Measurements from ENCODE around the gene ARMC6. TPM values are rescaled to one million over a fixed set of nuclear protein-coding genes. Genes with fewer than 3 reads are reported as not detected.

Gene ARMC6
- total RNA-seq, 8 experiments from 2014 or later = 23.0 to 44.6 (median 30.3) TPM

GRCh38 chr19:19026299-19026971 lies 7.0 kb upstream of the ARMC6 start:
- ATAC-seq (replicated peaks in 6 of 8) = peak in 5 of 8 experiments; percentile 31 to 87 (median 60)
- in situ Hi-C loops (cut with MboI; ENCODE audit: low pct_unique_long_range_greater_than_20kb in 2 of 9, low sequenced_read_pairs in 9 of 9, unreplicated experiment in 9 of 9) = no loop called here
- H3K27ac ChIP-seq = no peak overlapping the region

GRCh38 chr19:19027228-19027627 lies 6.2 kb upstream of the ARMC6 start:
- 20 to 100% (median 95%) methylated on average over 1 to 4 of the region's 4 CpGs; no CpG with 5 or more reads in 2 of the 10 experiments for WGBS, 10 experiments

More at GRCh38 chr19:19026299-19026971, 7.0 kb upstream of the ARMC6 start:
- Histone ChIP-seq H3K4me1 (replicated peaks in 1 of 2) (peaks cover 0 to 3% of the 10 kb centered on the region in 2 donors), H3K4me3 (no peak overlapping the region)
- WGBS, 10 experiments = 24 to 95% (median 69%) methylated on average over 2 to 7 of the region's 10 CpGs; no CpG with 5 or more reads in 3 of the 10 experiments

DNA sequence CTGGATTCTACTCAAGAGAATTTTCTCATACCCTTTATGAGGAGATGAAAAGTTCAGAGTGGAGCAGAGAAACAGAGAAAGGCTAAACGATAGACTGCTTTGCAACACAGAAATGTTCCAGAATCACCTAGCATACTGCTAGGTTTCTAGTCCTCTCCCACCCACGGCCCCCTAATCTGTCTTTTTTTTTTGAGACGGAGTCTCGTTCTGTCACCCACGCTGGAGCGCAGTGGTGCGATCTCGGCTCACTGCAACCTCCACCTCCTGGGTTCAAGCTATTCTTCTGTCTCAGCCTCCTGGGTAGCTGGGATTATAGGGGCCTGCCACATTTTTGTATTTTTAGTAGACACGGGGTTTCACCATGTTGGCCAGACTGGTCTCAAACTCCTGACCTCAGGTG lies 4.9 kb upstream of the ARMC6 start:
- WGBS, 10 experiments = 92 to 100% (median 96%) methylated on average over 1 to 8 of the region's 9 CpGs; no CpG with 5 or more reads in 2 of the 10 experiments
- in situ Hi-C loops (cut with MboI; ENCODE audit: low pct_unique_long_range_greater_than_20kb in 2 of 9, low sequenced_read_pairs in 9 of 9, unreplicated experiment in 9 of 9) = no loop called here
- peaks cover 5 to 7% of the 10 kb centered on the region in 2 donors for H3K4me1 ChIP-seq (replicated peaks in 1 of 2)
- no peak overlapping the region for H3K27ac ChIP-seq
- no peak overlapping the region for H3K4me3 ChIP-seq
- ATAC-seq (replicated peaks in 6 of 8) = no peak

More at GRCh38 chr19:19027228-19027627, 6.2 kb upstream of the ARMC6 start:
- peaks cover 5 to 7% of the 10 kb centered on the region in 2 donors for H3K4me1 ChIP-seq (replicated peaks in 1 of 2)
- in situ Hi-C loops (cut with MboI; ENCODE audit: low pct_unique_long_range_greater_than_20kb in 2 of 9, low sequenced_read_pairs in 9 of 9, unreplicated experiment in 9 of 9) = no loop called here
- H3K4me3 ChIP-seq = no peak overlapping the region
- no peak for ATAC-seq (replicated peaks in 6 of 8)
- H3K27ac ChIP-seq = no peak overlapping the region

- in situ Hi-C loops (cut with MboI; ENCODE audit: low pct_unique_long_range_greater_than_20kb in 2 of 9, low sequenced_read_pairs in 9 of 9, unreplicated experiment in 9 of 9) = no loop called here
- Histone ChIP-seq H3K27ac (peak overlapping the region in 1 of 2 donors; percentile 98), H3K4me1 (replicated peaks in 1 of 2) (peaks cover 14% of the 10 kb centered on the region in 2 donors), H3K4me3 (peak overlapping the region; percentile 80 to 97 (median 92))
- 35 to 86% (median 60%) methylated on average over 1 to 5 of the region's 5 CpGs; no CpG with 5 or more reads in 1 of the 10 experiments for WGBS, 10 experiments
- ATAC-seq (replicated peaks in 6 of 8) = no peak
Observed at GRCh38 chr19:19031891-19032290, 1.5 kb upstream of the ARMC6 start.

GRCh38 chr19:19032420-19033175 lies 805 bp upstream of the ARMC6 start:
- H3K4me3 ChIP-seq = peak overlapping the region; percentile 80 to 97 (median 92)
- peaks cover 14% of the 10 kb centered on the region in 2 donors for H3K4me1 ChIP-seq (replicated peaks in 1 of 2)
- in situ Hi-C loops (cut with MboI; ENCODE audit: low pct_unique_long_range_greater_than_20kb in 2 of 9, low sequenced_read_pairs in 9 of 9, unreplicated experiment in 9 of 9) = no loop called here
- peak overlapping the region; percentile 98 to 99 for H3K27ac ChIP-seq
- WGBS, 10 experiments = 0 to 17% (median 0%) methylated on average over 1 to 8 of the region's 31 CpGs; no CpG with 5 or more reads in 6 of the 10 experiments
- ATAC-seq (replicated peaks in 6 of 8) = peak; percentile 34 to 80 (median 77)

- in situ Hi-C loops (cut with MboI; ENCODE audit: low pct_unique_long_range_greater_than_20kb in 2 of 9, low sequenced_read_pairs in 9 of 9, unreplicated experiment in 9 of 9) = no loop called here
- WGBS, 10 experiments = 0% methylated on average over 1 of the region's 32 CpGs; no CpG with 5 or more reads in 9 of the 10 experiments
Observed at GRCh38 chr19:19033176-19033425, 302 bp upstream of the ARMC6 start.

GRCh38 chr19:19034204-19034624 lies 811 bp downstream of the ARMC6 start:
- peak overlapping the region; percentile 98 to 99 for H3K27ac ChIP-seq

More at GRCh38 chr19:19033176-19033425, 302 bp upstream of the ARMC6 start:
- Histone ChIP-seq H3K4me1 (replicated peaks in 1 of 2) (peaks cover 14% of the 10 kb centered on the region in 2 donors), H3K27ac (peak overlapping the region; percentile 98 to 99), H3K4me3 (peak overlapping the region; percentile 80 to 97 (median 92))
- no peak for ATAC-seq (replicated peaks in 6 of 8)

DNA sequence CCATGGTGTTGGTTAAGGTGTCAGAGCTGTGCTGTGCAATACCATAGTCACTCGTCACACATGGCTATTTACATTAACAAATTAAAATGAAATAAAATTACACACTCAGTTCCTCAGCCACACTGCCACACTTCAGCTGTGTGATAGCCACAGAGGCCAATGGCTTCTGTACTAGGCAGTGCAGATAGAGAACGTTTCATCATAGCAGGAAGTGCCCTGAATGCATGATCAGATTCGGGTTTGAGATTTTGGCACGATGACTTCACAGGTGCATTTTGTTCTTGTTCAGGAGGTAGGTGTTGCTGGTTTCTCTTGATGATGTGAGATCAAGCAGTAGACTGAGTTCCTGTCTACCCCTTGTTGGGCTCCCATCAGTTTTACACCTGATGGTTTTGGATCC lies 6.5 kb downstream of the ARMC6 start:
- in situ Hi-C loops (cut with MboI; ENCODE audit: low pct_unique_long_range_greater_than_20kb in 2 of 9, low sequenced_read_pairs in 9 of 9, unreplicated experiment in 9 of 9) = no loop called here
- no peak overlapping the region for H3K4me3 ChIP-seq
- WGBS, 10 experiments = 71 to 100% (median 89%) methylated on average over 1 to 4 of the region's 4 CpGs; no CpG with 5 or more reads in 2 of the 10 experiments
- no peak for ATAC-seq (replicated peaks in 6 of 8)
- H3K27ac ChIP-seq = no peak overlapping the region
- peaks cover under 1 to 3% of the 10 kb centered on the region in 2 donors for H3K4me1 ChIP-seq (replicated peaks in 1 of 2)

More at GRCh38 chr19:19034204-19034624, 811 bp downstream of the ARMC6 start:
- WGBS, 10 experiments = 0 to 17% (median 0%) methylated on average over 1 to 6 of the region's 10 CpGs; no CpG with 5 or more reads in 1 of the 10 experiments
- H3K4me1 ChIP-seq (replicated peaks in 1 of 2) = peaks cover 14% of the 10 kb centered on the region in 2 donors
- in situ Hi-C loops (cut with MboI; ENCODE audit: low pct_unique_long_range_greater_than_20kb in 2 of 9, low sequenced_read_pairs in 9 of 9, unreplicated experiment in 9 of 9) = no loop called here
- peak overlapping the region; percentile 80 to 97 (median 92) for H3K4me3 ChIP-seq
- peak; percentile 29 to 57 (median 50) for ATAC-seq (replicated peaks in 6 of 8)

DNA sequence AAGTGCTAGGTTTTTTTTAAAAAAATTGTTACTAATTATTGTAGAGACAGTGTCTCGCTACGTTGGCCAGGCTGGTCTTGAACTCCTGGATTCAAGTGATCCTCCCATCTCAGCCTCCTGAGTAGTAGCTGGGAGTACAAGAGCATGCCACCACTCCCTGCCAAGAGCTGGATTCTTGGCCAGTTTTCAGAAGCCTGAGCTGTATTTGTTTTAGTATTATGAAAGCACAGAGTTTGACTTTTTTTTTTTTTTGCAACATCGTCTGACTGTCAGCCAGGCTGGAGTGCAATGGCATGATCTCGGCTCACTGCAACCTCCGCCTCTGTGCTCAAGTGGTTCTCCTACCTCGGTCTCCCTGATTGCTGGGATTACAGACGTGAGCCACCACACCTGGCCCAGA lies 7.0 kb downstream of the ARMC6 start:
- in situ Hi-C loops (cut with MboI; ENCODE audit: low pct_unique_long_range_greater_than_20kb in 2 of 9, low sequenced_read_pairs in 9 of 9, unreplicated experiment in 9 of 9) = no loop called here
- WGBS, 10 experiments = 30 to 98% (median 95%) methylated on average over 2 to 6 of the region's 7 CpGs; no CpG with 5 or more reads in 2 of the 10 experiments
- peak in 2 of 8 experiments; percentile 42 to 46 for ATAC-seq (replicated peaks in 6 of 8)

DNA sequence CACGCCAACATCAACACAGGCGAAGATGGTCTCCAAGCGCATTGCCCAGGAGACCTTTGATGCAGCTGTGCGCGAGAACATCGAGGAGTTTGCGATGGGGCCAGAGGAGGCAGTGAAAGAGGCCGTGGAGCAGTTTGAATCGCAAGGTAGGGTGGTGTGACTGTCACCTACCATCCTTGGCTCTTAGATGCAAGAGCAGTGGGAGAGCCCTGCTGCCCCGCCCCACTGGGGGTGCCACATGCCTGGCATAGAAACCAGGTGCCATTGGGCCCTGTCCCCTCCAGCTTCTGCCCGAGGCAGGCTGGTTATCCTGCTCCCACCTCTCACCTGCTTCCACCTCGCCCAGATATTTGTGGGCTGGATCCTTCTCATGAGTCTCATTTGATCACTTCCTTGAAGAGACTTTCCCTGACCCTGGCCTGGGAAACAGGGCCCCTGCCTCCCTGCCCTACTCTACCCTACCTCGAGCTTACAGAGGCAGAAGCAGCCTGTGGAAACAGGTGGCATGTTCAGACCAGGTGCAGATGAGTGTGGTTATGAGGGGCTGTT lies 9.4 kb downstream of the ARMC6 start:
- no peak overlapping the region for H3K4me3 ChIP-seq
- no peaks in the 10 kb centered on the region for H3K4me1 ChIP-seq (replicated peaks in 1 of 2)
- no peak for ATAC-seq (replicated peaks in 6 of 8)
- WGBS, 10 experiments = 77 to 100% (median 90%) methylated on average over 2 to 6 of the region's 13 CpGs; no CpG with 5 or more reads in 6 of the 10 experiments
- in situ Hi-C loops (cut with MboI; ENCODE audit: low pct_unique_long_range_greater_than_20kb in 2 of 9, low sequenced_read_pairs in 9 of 9, unreplicated experiment in 9 of 9) = no loop called here
- no peak overlapping the region for H3K27ac ChIP-seq

More for the DNA sequence above, 7.0 kb downstream of the ARMC6 start:
- no peaks in the 10 kb centered on the region for H3K4me1 ChIP-seq (replicated peaks in 1 of 2)
- H3K27ac ChIP-seq = no peak overlapping the region
- H3K4me3 ChIP-seq = no peak overlapping the region

GRCh38 chr19:19043481-19043880 lies 10.1 kb downstream of the ARMC6 start:
- no CpG with 5 or more reads among the region's 6 CpGs for WGBS, 10 experiments
- H3K4me3 ChIP-seq = no peak overlapping the region
- H3K27ac ChIP-seq = no peak overlapping the region
- H3K4me1 ChIP-seq (replicated peaks in 1 of 2) = no peaks in the 10 kb centered on the region
- ATAC-seq (replicated peaks in 6 of 8) = no peak
- in situ Hi-C loops (cut with MboI; ENCODE audit: low pct_unique_long_range_greater_than_20kb in 2 of 9, low sequenced_read_pairs in 9 of 9, unreplicated experiment in 9 of 9) = no loop called here

GRCh38 chr19:19043881-19044280 lies 10.5 kb downstream of the ARMC6 start:
- H3K4me3 ChIP-seq = no peak overlapping the region
- WGBS, 10 experiments = 80 to 100% (median 93%) methylated on average over 1 to 5 of the region's 6 CpGs; no CpG with 5 or more reads in 5 of the 10 experiments

GRCh38 chr19:19049406-19049805 lies 16.0 kb downstream of the ARMC6 start:
- ATAC-seq (replicated peaks in 6 of 8) = peak in 2 of 8 experiments; percentile 42 to 48
- Histone ChIP-seq H3K4me1 (replicated peaks in 1 of 2) (no peaks in the 10 kb centered on the region), H3K27ac (no peak overlapping the region), H3K4me3 (no peak overlapping the region)
- in situ Hi-C loops (cut with MboI; ENCODE audit: low pct_unique_long_range_greater_than_20kb in 2 of 9, low sequenced_read_pairs in 9 of 9, unreplicated experiment in 9 of 9) = no loop called here
- 94 to 100% (median 100%) methylated on average over 1 to 2 of the region's 2 CpGs; no CpG with 5 or more reads in 1 of the 10 experiments for WGBS, 10 experiments

More at GRCh38 chr19:19043881-19044280, 10.5 kb downstream of the ARMC6 start:
- Histone ChIP-seq H3K27ac (no peak overlapping the region), H3K4me1 (replicated peaks in 1 of 2) (no peaks in the 10 kb centered on the region)
- no peak for ATAC-seq (replicated peaks in 6 of 8)
- in situ Hi-C loops (cut with MboI; ENCODE audit: low pct_unique_long_range_greater_than_20kb in 2 of 9, low sequenced_read_pairs in 9 of 9, unreplicated experiment in 9 of 9) = no loop called here

All from motor neuron (in vitro differentiated cells).